GM10248 (cell line): Measurements from ENCODE around the gene TP53.
"Not testable (repeated sequence)": the region's sequence is repeated elsewhere in the genome, so short reads cannot be mapped to it uniquely, and the experiment has no call there.

ENCODE experiments used
- CTCF ChIA-PET: fragments of 300-600 bp; sonication (Branson Sonifier 250); formaldehyde crosslinking; extraction: SDS; loops from one replicate; lab custom pipeline; 2021; ENCODE audit warnings: antibody characterized with exemption; lab: Yijun Ruan, JAX
- POLR2A ChIA-PET: fragments of 350-650 bp; sonication (Branson Sonifier 250); formaldehyde crosslinking; extraction: SDS; loops from one replicate; lab custom pipeline; 2020; ENCODE audit warnings: antibody characterized with exemption; lab: Yijun Ruan, JAX
- DNase-seq: peaks from one replicate; pipeline ENCODE4 v3.0.0; 2012; ENCODE audit errors: extremely low spot score
- CTCF ChIP-seq: IDR thresholded peaks from 2 replicates; pipeline ENCODE4 v1.5.1; 2012; ENCODE audit warnings: mild to moderate bottlenecking, low read depth; ENCODE audit errors: extremely low read depth, missing control alignments, control extremely low read depth

Gene TP53

GRCh38 chr17:7651097-7651664, 36.1 kb downstream of the TP53 start:
- no peak for DNase-seq
- no peak for TF ChIP-seq CTCF
- ChIA-PET CTCF (interaction anchor here (0.8 to 3.0 kb wide), 5 partner anchors 9 to 90 kb away, joined by 3 to 25 read pairs (median 4); partner anchors contain the start of genes SENP3, TP53 and WRAP53), POLR2A (interaction anchor here (0.6 to 1.4 kb wide), 10 partner anchors 8 to 36 kb away, joined by 3 to 18 read pairs (median 4); partner anchors contain the start of genes SAT2 and TP53)

- peak; percentile 83 for DNase-seq
- TF ChIP-seq CTCF: no peak
- CTCF ChIA-PET: interaction anchor here (0.8 to 3.0 kb wide), 5 partner anchors 9 to 90 kb away, joined by 3 to 25 read pairs (median 4); partner anchors contain the start of genes SENP3, TP53 and WRAP53
- POLR2A ChIA-PET: interaction anchor here (0.6 to 1.4 kb wide), 17 partner anchors 8 to 647 kb away, joined by 3 to 18 read pairs (median 4); partner anchors contain the start of genes SAT2 and TP53
Observed at GRCh38 chr17:7650509-7651096, 36.7 kb downstream of the TP53 start, which contains the start of gene ATP1B2. ATP1B2 (plus strand) TSS chr17:7650926; CDS start chr17:7651519, 593 bp downstream.

GRCh38 chr17:7647018-7647417, 40.3 kb downstream of the TP53 start:
- ChIA-PET CTCF (interaction anchor here (1.3 kb wide), 1 partner anchor 41 kb away, joined by 4 read pairs; the partner anchor contains the start of genes TP53 and WRAP53), POLR2A (no interaction called here)
- DNase-seq: no peak
- TF ChIP-seq CTCF: no peak

GRCh38 chr17:7646457-7646856, 40.8 kb downstream of the TP53 start:
- DNase-seq: no peak
- CTCF ChIA-PET: interaction anchor here (1.2 to 1.3 kb wide), 2 partner anchors 14 to 41 kb away, joined by 3 to 4 read pairs; partner anchors contain the start of genes TP53 and WRAP53
- POLR2A ChIA-PET: no interaction called here
- no peak for TF ChIP-seq CTCF

GRCh38 chr17:7644775-7645174, 42.5 kb downstream of the TP53 start:
- ChIA-PET CTCF (interaction anchor here (4.5 kb wide), 1 partner anchor 12 kb away, joined by 37 read pairs; the partner anchor contains the start of gene SHBG), POLR2A (no interaction called here)
- no peak for TF ChIP-seq CTCF
- no peak for DNase-seq

- not testable (repeated sequence) for DNase-seq
Observed at GRCh38 chr17:7641635-7642034, 45.7 kb downstream of the TP53 start.

More at GRCh38 chr17:7641635-7642034, 45.7 kb downstream of the TP53 start:
- ChIA-PET POLR2A (interaction anchor here (0.8 to 1.4 kb wide), 2 partner anchors 9 to 10 kb away, joined by 3 read pairs; partner anchors contain the start of gene ATP1B2), CTCF (interaction anchor here (0.9 to 4.5 kb wide), 5 partner anchors 9 to 46 kb away, joined by 3 to 37 read pairs (median 5); partner anchors contain the start of genes ATP1B2, SHBG and TP53)
